H9 (cell line): ENCODE results near the gene RAB35. TPM values are rescaled to one million over a fixed set of nuclear protein-coding genes. Genes with fewer than 3 reads are reported as not detected.
A peak's percentile ranks its signal among the peaks of the same experiment; 100 is the strongest.

Source experiments
- DNase-seq: peaks from one replicate; pipeline ENCODE4 v3.0.0-alpha.2; 2017
- H2AFZ ChIP-seq: one replicate; pipeline ENCODE4 v1.6.1; 2013; ENCODE audit warnings: mild to moderate bottlenecking, low read length, control low read depth, moderate library complexity
- H2AK5ac ChIP-seq: 2 replicates; pipeline ENCODE4 v1.6.1; 2013; ENCODE audit warnings: low read length, control low read depth, mixed read lengths; ENCODE audit not compliant: insufficient read length
- H2BK120ac ChIP-seq: one replicate; pipeline ENCODE4 v1.6.1; 2013; ENCODE audit warnings: low read depth, mild to moderate bottlenecking, low read length, control low read depth, inconsistent platforms; ENCODE audit not compliant: poor library complexity, severe bottlenecking
- H2BK12ac ChIP-seq: 2 replicates; pipeline ENCODE4 v1.6.1; 2013; ENCODE audit warnings: low read length, control low read depth, mixed read lengths, low read depth; ENCODE audit not compliant: insufficient read length
- H2BK15ac ChIP-seq: 2 replicates; pipeline ENCODE4 v1.6.1; 2013; ENCODE audit warnings: low read depth, low read length, control low read depth
- H2BK20ac ChIP-seq: one replicate; pipeline ENCODE4 v1.6.1; 2013; ENCODE audit warnings: low read depth, mild to moderate bottlenecking, low read length, control low read depth, inconsistent platforms; ENCODE audit not compliant: poor library complexity, severe bottlenecking
- H2BK5ac ChIP-seq: 2 replicates; pipeline ENCODE4 v1.6.1; 2013; ENCODE audit warnings: low read length, control low read depth, mixed read lengths; ENCODE audit not compliant: insufficient read length
- H3K14ac ChIP-seq: 2 replicates; pipeline ENCODE4 v1.6.1; 2013; ENCODE audit warnings: low read length, control low read depth; ENCODE audit not compliant: insufficient read depth
- H3K18ac ChIP-seq: 2 replicates; pipeline ENCODE4 v1.6.1; 2013; ENCODE audit warnings: low read depth, mild to moderate bottlenecking, mixed read lengths, low read length, control low read depth; ENCODE audit not compliant: insufficient read length
- H3K23ac ChIP-seq: 2 replicates; pipeline ENCODE4 v1.6.1; 2013; ENCODE audit warnings: low read length, control low read depth, mixed read lengths, low read depth; ENCODE audit not compliant: insufficient read length
- H3K23me2 ChIP-seq: 2 replicates; pipeline ENCODE4 v1.6.1; 2013; ENCODE audit warnings: low read depth, mild to moderate bottlenecking, mixed read lengths, low read length, control low read depth; ENCODE audit not compliant: insufficient read length, poor library complexity, severe bottlenecking
- H3K27ac ChIP-seq: 2 replicates; pipeline ENCODE4 v1.5.1; 2013; ENCODE audit warnings: low read length, control low read depth, mixed read lengths, low read depth; ENCODE audit not compliant: insufficient read length
- H3K27me3 ChIP-seq: 2 replicates; pipeline ENCODE4 v1.6.1; 2013; ENCODE audit warnings: low read length, control low read depth, inconsistent platforms; ENCODE audit not compliant: insufficient read depth
- H3K4ac ChIP-seq: 2 replicates; pipeline ENCODE4 v1.6.1; 2013; ENCODE audit warnings: low read depth, mild to moderate bottlenecking, control low read depth, inconsistent platforms, low read length, moderate library complexity
- H3K4me1 ChIP-seq: 2 replicates; pipeline ENCODE4 v1.6.1; 2013; ENCODE audit warnings: low read length, control low read depth, inconsistent platforms; ENCODE audit not compliant: insufficient read depth
- H3K4me2 ChIP-seq: 2 replicates; pipeline ENCODE4 v1.6.1; 2013; ENCODE audit warnings: low read length, control low read depth, mixed read lengths; ENCODE audit not compliant: insufficient read length, insufficient read depth
- H3K56ac ChIP-seq: 2 replicates; pipeline ENCODE4 v1.6.1; 2013; ENCODE audit warnings: low read depth, mild to moderate bottlenecking, mixed read lengths, low read length, control low read depth; ENCODE audit not compliant: insufficient read length
- H3K79me1 ChIP-seq: 2 replicates; pipeline ENCODE4 v1.6.1; 2013; ENCODE audit warnings: low read depth, mild to moderate bottlenecking, moderate library complexity, low read length, control low read depth, inconsistent platforms; ENCODE audit not compliant: insufficient read depth, poor library complexity, severe bottlenecking
- H3K79me2 ChIP-seq: 2 replicates; pipeline ENCODE4 v1.6.1; 2013; ENCODE audit warnings: low read length, control low read depth, inconsistent platforms; ENCODE audit not compliant: insufficient read depth
- H3K9ac ChIP-seq: 2 replicates; pipeline ENCODE4 v1.6.1; 2013; ENCODE audit warnings: low read length, control low read depth, mixed read lengths; ENCODE audit not compliant: insufficient read length; ENCODE audit errors: extremely low read depth
- H3K9me3 ChIP-seq: one replicate; pipeline ENCODE4 v1.6.1; 2013; ENCODE audit warnings: low read depth, low read length, inconsistent platforms; ENCODE audit not compliant: control insufficient read depth
- H3T11ph ChIP-seq: one replicate; pipeline ENCODE4 v1.6.1; 2013; ENCODE audit warnings: mild to moderate bottlenecking, low read length, control low read depth, inconsistent platforms
- H4K20me1 ChIP-seq: one replicate; pipeline ENCODE4 v1.6.1; 2013; ENCODE audit not compliant: control insufficient read depth, insufficient read length, insufficient read depth
- H4K5ac ChIP-seq: 2 replicates; pipeline ENCODE4 v1.6.1; 2013; ENCODE audit warnings: low read depth, mild to moderate bottlenecking, mixed read lengths, low read length, control low read depth; ENCODE audit not compliant: insufficient read length
- H4K8ac ChIP-seq: replicated peaks from 2 replicates; pipeline ENCODE4 v1.6.1; 2013; ENCODE audit warnings: low read length, control low read depth, mixed read lengths, low read depth; ENCODE audit not compliant: insufficient read length
- H4K91ac ChIP-seq: 2 replicates; pipeline ENCODE4 v1.6.1; 2013; ENCODE audit warnings: low read depth, mild to moderate bottlenecking, moderate library complexity, mixed read lengths, low read length, control low read depth; ENCODE audit not compliant: insufficient read length
- H3K27ac Mint-ChIP-seq, 3 experiments: 2 replicates in 2 of 3; 3 replicates in 1 of 3; pipeline ENCODE4 v1.8.0; 2020 to 2021; ENCODE audit warnings: mixed read lengths in 3 of 3, mild to moderate bottlenecking in 1 of 3, moderate library complexity in 1 of 3
- H3K27me3 Mint-ChIP-seq: 2 replicates; pipeline ENCODE4 v1.8.0; 2021; ENCODE audit warnings: low read depth, mild to moderate bottlenecking, moderate library complexity, mixed read lengths
- H3K36me3 Mint-ChIP-seq, 3 experiments: 2 replicates in 2 of 3; 3 replicates in 1 of 3; pipeline ENCODE4 v1.8.0; 2020 to 2021; ENCODE audit warnings: low read depth in 3 of 3, mixed read lengths in 3 of 3; ENCODE audit not compliant: insufficient read depth in 1 of 3
- H3K4me1 Mint-ChIP-seq, 2 experiments: 2 replicates each; pipeline ENCODE4 v1.8.0; 2020; ENCODE audit warnings: mixed read lengths in 2 of 2
- H3K4me3 Mint-ChIP-seq, 2 experiments: 2 replicates in 1 of 2; 3 replicates in 1 of 2; pipeline ENCODE4 v1.8.0; 2020 to 2021; ENCODE audit warnings: mild to moderate bottlenecking in 2 of 2, mixed read lengths in 2 of 2, moderate library complexity in 1 of 2
- H3K9me3 Mint-ChIP-seq, 2 experiments: 2 replicates in 1 of 2; 3 replicates in 1 of 2; pipeline ENCODE4 v1.8.0; 2020; ENCODE audit warnings: mild to moderate bottlenecking in 2 of 2, mixed read lengths in 2 of 2, moderate library complexity in 1 of 2
- CTCF ChIP-seq: fragments of 200-600 bp; sonication (generic); conservative IDR thresholded peaks from 3 replicates; pipeline ENCODE4 v1.8.0; 2021; ENCODE audit warnings: antibody characterized with exemption, mild to moderate bottlenecking
- WGBS: extraction: QIAGEN DNeasy Blood & Tissue Kit; methylation state at CpG from one replicate; pipeline ENCODE4 v1.1.7; 2013; ENCODE audit warnings: missing lambda C conversion rate, low lambda C conversion rate, mixed read lengths; ENCODE audit not compliant: insufficient read length; ENCODE audit errors: extremely low coverage; 5-methylcytosine and 5-hydroxymethylcytosine counted together
- total RNA-seq: library from RNA; stranded (reverse); gene quantifications from 2 replicates; pipeline ENCODE4 v1.2.1, GENCODE V29; 2021

Gene RAB35
- total RNA-seq, 1 experiment from 2014 or later: 60.0 TPM

GRCh38 chr12:120100630-120101029 is 15.9 kb downstream of the RAB35 start:
- no peaks in the 10 kb centered on the region; the same call in 1 of the 2 replicates for H3K79me2 ChIP-seq
- peaks cover 17 to 55% (median 52%) of the 10 kb centered on the region in 3 experiments; a peak in 6 of 7 replicates for H3K36me3 Mint-ChIP-seq
- no peak overlapping the region for H3K9ac ChIP-seq
- no peak overlapping the region for H3K18ac ChIP-seq
- H3K27ac Mint-ChIP-seq: peak overlapping the region in 1 of 3 experiments; percentile 83; a peak in 2 of 7 replicates
- no peak overlapping the region for H2BK120ac ChIP-seq
- no peaks in the 10 kb centered on the region for H3K27me3 Mint-ChIP-seq
- H3K4me1 Mint-ChIP-seq: peaks cover 12 to 20% of the 10 kb centered on the region in 2 experiments
- H4K20me1 ChIP-seq: no peaks in the 10 kb centered on the region
- H4K91ac ChIP-seq: no peak overlapping the region
- no peak for DNase-seq
- no peak overlapping the region for H2AFZ ChIP-seq
- H2BK15ac ChIP-seq: no peak overlapping the region
- H2BK5ac ChIP-seq: no peak overlapping the region
- no peaks in the 10 kb centered on the region for H3K9me3 ChIP-seq
- H2BK20ac ChIP-seq: no peak overlapping the region
- H2AK5ac ChIP-seq: no peak overlapping the region
- no peak overlapping the region for H4K8ac ChIP-seq
- no peak overlapping the region for H3K23ac ChIP-seq
- no peaks in the 10 kb centered on the region for H3K27me3 ChIP-seq
- no peak overlapping the region for H2BK12ac ChIP-seq
- H3K23me2 ChIP-seq: no peaks in the 10 kb centered on the region
- H3K4me1 ChIP-seq: no peaks in the 10 kb centered on the region
- no peak overlapping the region for H3K14ac ChIP-seq
- TF ChIP-seq CTCF: no peak
- no peak overlapping the region for H3K4me2 ChIP-seq
- no peak overlapping the region for H4K5ac ChIP-seq
- no peak overlapping the region for H3T11ph ChIP-seq
- no peaks in the 10 kb centered on the region for H3K79me1 ChIP-seq
- no CpG with 5 or more reads among the region's 21 CpGs for WGBS
- H3K9me3 Mint-ChIP-seq: no peaks in the 10 kb centered on the region
- H3K4ac ChIP-seq: no peak overlapping the region
- no peak overlapping the region for H3K56ac ChIP-seq
- no peak overlapping the region for H3K27ac ChIP-seq
- no peak overlapping the region for H3K4me3 Mint-ChIP-seq
